ENCODE measurements around the gene ARX. TPM values are rescaled to one million over a fixed set of nuclear protein-coding genes. Genes with fewer than 3 reads are reported as not detected.

The ARX gene
- total RNA-seq, 2 experiments from 2014 or later = not detected

- ATAC-seq (no peak), DNase-seq (no peak)
- no peak for TF ChIP-seq CTCF (IDR thresholded peaks at IDR 0.05)
- Mint-ChIP-seq H3K27me3 (peaks cover 68% of the 10 kb centered on the region), H3K4me1 (ENCODE audit: low read depth) (peaks cover 20% of the 10 kb centered on the region), H3K9me3 (no peaks in the 10 kb centered on the region), H3K4me3 (no peak overlapping the region), H3K36me3 (ENCODE audit: low read depth) (no peaks in the 10 kb centered on the region), H3K27ac (no peak overlapping the region)
- intact Hi-C loops (cut with micrococcal nuclease) = loop anchor here (10.0 kb wide), 1 partner anchor 126 kb away; no protein-coding TSS in a partner anchor
- CTCF ChIA-PET = no interaction called here
- POLR2A ChIA-PET = no interaction called here
Measured at GRCh38 chrX:25018682-25019081, 2.9 kb upstream of the ARX start.

GRCh38 chrX:25017667-25018247 lies 2.0 kb upstream of the ARX start:
- H3K4me1 Mint-ChIP-seq (ENCODE audit: low read depth) = peaks cover 20% of the 10 kb centered on the region
- TF ChIP-seq CTCF (IDR thresholded peaks at IDR 0.05) = no peak
- H3K27me3 Mint-ChIP-seq = peaks cover 64% of the 10 kb centered on the region
- DNase-seq = no peak
- no peak overlapping the region for H3K27ac Mint-ChIP-seq
- CTCF ChIA-PET = no interaction called here
- no peaks in the 10 kb centered on the region for H3K9me3 Mint-ChIP-seq
- no peak for ATAC-seq
- H3K36me3 Mint-ChIP-seq (ENCODE audit: low read depth) = no peaks in the 10 kb centered on the region
- POLR2A ChIA-PET = no interaction called here
- no peak overlapping the region for H3K4me3 Mint-ChIP-seq
- intact Hi-C loops (cut with micrococcal nuclease) = loop anchor here (10.0 kb wide), 1 partner anchor 127 kb away; no protein-coding TSS in a partner anchor

- CTCF ChIA-PET = no interaction called here
- H3K9me3 Mint-ChIP-seq = no peaks in the 10 kb centered on the region
- peaks cover 19% of the 10 kb centered on the region for H3K4me1 Mint-ChIP-seq (ENCODE audit: low read depth)
- ATAC-seq = no peak
- H3K27me3 Mint-ChIP-seq = peaks cover 64% of the 10 kb centered on the region
- intact Hi-C loops (cut with micrococcal nuclease) = loop anchor here (10.0 kb wide), 1 partner anchor 128 kb away; no protein-coding TSS in a partner anchor
- H3K4me3 Mint-ChIP-seq = no peak overlapping the region
- H3K27ac Mint-ChIP-seq = no peak overlapping the region
- H3K36me3 Mint-ChIP-seq (ENCODE audit: low read depth) = no peaks in the 10 kb centered on the region
- TF ChIP-seq CTCF (IDR thresholded peaks at IDR 0.05) = no peak
- POLR2A ChIA-PET = no interaction called here
- DNase-seq = no peak
Measured at GRCh38 chrX:25016938-25017598, 1.3 kb upstream of the ARX start.

GRCh38 chrX:25016361-25016671 lies 551 bp upstream of the ARX start:
- H3K4me3 Mint-ChIP-seq = no peak overlapping the region
- ATAC-seq (no peak), DNase-seq (no peak)
- H3K9me3 Mint-ChIP-seq = no peaks in the 10 kb centered on the region
- TF ChIP-seq CTCF (IDR thresholded peaks at IDR 0.05) = no peak
- H3K36me3 Mint-ChIP-seq (ENCODE audit: low read depth) = no peaks in the 10 kb centered on the region
- POLR2A ChIA-PET = no interaction called here
- H3K27ac Mint-ChIP-seq = no peak overlapping the region
- H3K4me1 Mint-ChIP-seq (ENCODE audit: low read depth) = peaks cover 11% of the 10 kb centered on the region
- peaks cover 63% of the 10 kb centered on the region for H3K27me3 Mint-ChIP-seq
- intact Hi-C loops (cut with micrococcal nuclease) = loop anchor here (10.0 kb wide), 1 partner anchor 128 kb away; no protein-coding TSS in a partner anchor
- CTCF ChIA-PET = no interaction called here

- ChIA-PET CTCF (no interaction called here), POLR2A (no interaction called here)
- ATAC-seq = no peak
- intact Hi-C loops (cut with micrococcal nuclease) = loop anchor here (10.0 kb wide), 1 partner anchor 130 kb away; no protein-coding TSS in a partner anchor
- H3K27ac Mint-ChIP-seq = no peak overlapping the region
- TF ChIP-seq CTCF (IDR thresholded peaks at IDR 0.05) = no peak
- H3K4me3 Mint-ChIP-seq = no peak overlapping the region
- DNase-seq = no peak
- H3K36me3 Mint-ChIP-seq (ENCODE audit: low read depth) = no peaks in the 10 kb centered on the region
- H3K27me3 Mint-ChIP-seq = peaks cover 59% of the 10 kb centered on the region
- no peaks in the 10 kb centered on the region for H3K9me3 Mint-ChIP-seq
- H3K4me1 Mint-ChIP-seq (ENCODE audit: low read depth) = peaks cover 9% of the 10 kb centered on the region
Measured at GRCh38 chrX:25014366-25014838, 1.4 kb downstream of the ARX start.

Measured in activated CD8-positive, alpha-beta T cell treated with anti-CD3 and anti-CD28 coated beads for 36 hours (primary cell).